A673 (cell line): ENCODE measurements around the gene SMARCA4. TPM values are rescaled to one million over a fixed set of nuclear protein-coding genes. Genes with fewer than 3 reads are reported as not detected.

Experiments
- BruUV-seq: library from RNA; stranded (reverse); fragments of 400-500 nt; replicated peaks from 2 replicates; lab custom pipeline; 2021; lab: Mats Ljungman, UMichigan
- CTCF ChIA-PET: fragments of 300-600 bp; sonication (Branson Sonifier 250); formaldehyde crosslinking; loops from one replicate; lab custom pipeline; 2022; ENCODE audit warnings: antibody characterized with exemption; lab: Charles Lee
- POLR2A ChIA-PET: fragments of 300-600 bp; sonication (Branson Sonifier 250); formaldehyde crosslinking; loops from one replicate; lab custom pipeline; 2022; ENCODE audit warnings: antibody characterized with exemption; ENCODE audit not compliant: low non-redundant PET; lab: Charles Lee
- DNase-seq: peaks from one replicate; pipeline ENCODE4 v3.0.0-alpha.2; 2015; ENCODE audit warnings: low spot score
- H3K27ac ChIP-seq: fragments of 200-600 bp; sonication (generic); 2 replicates; pipeline ENCODE4 v1.5.1; 2016; ENCODE audit warnings: mixed run types, low read depth, mild to moderate bottlenecking, mixed read lengths, antibody characterized with exemption, low read length; ENCODE audit not compliant: poor library complexity, severe bottlenecking
- H3K27me3 ChIP-seq: fragments of 200-600 bp; sonication (generic); replicated peaks from 2 replicates; pipeline ENCODE4 v1.6.1; 2017; ENCODE audit warnings: mixed run types, low read depth, mild to moderate bottlenecking, mixed read lengths, antibody characterized with exemption, low read length; ENCODE audit not compliant: insufficient read depth, poor library complexity
- H3K36me3 ChIP-seq: fragments of 200-600 bp; sonication (generic); 2 replicates; pipeline ENCODE4 v1.6.1; 2016; ENCODE audit warnings: mixed run types, mild to moderate bottlenecking, mixed read lengths, antibody characterized with exemption, low read length; ENCODE audit not compliant: insufficient read depth, poor library complexity, severe bottlenecking
- H3K4me1 ChIP-seq: fragments of 200-600 bp; sonication (generic); 2 replicates; pipeline ENCODE4 v1.6.1; 2017; ENCODE audit warnings: mixed run types, mild to moderate bottlenecking, mixed read lengths, antibody characterized with exemption, low read length; ENCODE audit not compliant: insufficient read depth, poor library complexity, severe bottlenecking
- H3K4me3 ChIP-seq: fragments of 200-600 bp; sonication (generic); 2 replicates; pipeline ENCODE4 v1.5.1; 2016; ENCODE audit warnings: low read depth, mixed run types, mild to moderate bottlenecking, mixed read lengths, low read length; ENCODE audit not compliant: poor library complexity, severe bottlenecking
- H3K9me3 ChIP-seq: fragments of 200-600 bp; sonication (generic); 2 replicates; pipeline ENCODE4 v1.6.1; 2016; ENCODE audit warnings: mixed run types, low read depth, mild to moderate bottlenecking, mixed read lengths, antibody characterized with exemption, low read length; ENCODE audit not compliant: poor library complexity, severe bottlenecking
- EZH2 ChIP-seq: fragments of 200-600 bp; sonication (generic); IDR thresholded peaks from 2 replicates; pipeline ENCODE4 v1.6.1; 2017; ENCODE audit warnings: borderline replicate concordance, low read depth, mild to moderate bottlenecking, mixed read lengths, antibody characterized with exemption, low read length; ENCODE audit not compliant: poor library complexity, severe bottlenecking
- intact Hi-C: fragments of 100-400 bp; cut with micrococcal nuclease; formaldehyde crosslinking; loops from one replicate; pipeline ENCODE4 v1.10.0; 2022; ENCODE audit not compliant: unreplicated experiment
- total RNA-seq: library from RNA; stranded (reverse); gene quantifications from 2 replicates; pipeline ENCODE4 v1.2.3, GENCODE V29; 2021
- TF ChIP-seq, protein P1 (sequence below): fragments of 300-800, 200-600 bp; sonication (generic); conservative IDR thresholded peaks from 2 replicates; pipeline ENCODE4 v1.5.1; 2017; ENCODE audit warnings: low read depth, mild to moderate bottlenecking, antibody characterized with exemption, low read length, moderate library complexity, mixed read lengths

Gene SMARCA4
- total RNA-seq, 1 experiment from 2014 or later = 307 TPM

DNA sequence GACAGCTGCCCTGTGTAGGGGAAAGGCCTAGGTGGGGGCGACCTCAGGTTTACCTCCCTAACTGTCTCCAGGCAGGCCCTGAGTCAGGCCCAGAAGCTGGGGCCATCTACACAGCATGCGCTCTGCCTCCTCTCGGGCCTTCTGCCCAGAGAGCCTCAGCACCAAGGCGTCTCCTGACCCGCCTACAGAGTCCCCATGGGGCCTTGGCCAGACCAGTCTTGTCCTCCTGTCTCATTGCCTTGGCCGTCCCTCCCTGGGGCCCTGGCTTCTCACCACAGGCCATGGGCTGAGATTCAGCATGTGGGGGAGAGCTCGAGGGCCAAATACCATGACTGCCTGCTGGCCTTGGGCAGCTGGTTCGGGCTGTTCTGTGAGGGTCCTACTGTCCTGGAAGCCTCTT lies 59.0 kb downstream of the SMARCA4 start:
- CTCF ChIA-PET = no interaction called here
- H3K4me3 ChIP-seq = no peak overlapping the region
- TF ChIP-seq, protein P1, sequence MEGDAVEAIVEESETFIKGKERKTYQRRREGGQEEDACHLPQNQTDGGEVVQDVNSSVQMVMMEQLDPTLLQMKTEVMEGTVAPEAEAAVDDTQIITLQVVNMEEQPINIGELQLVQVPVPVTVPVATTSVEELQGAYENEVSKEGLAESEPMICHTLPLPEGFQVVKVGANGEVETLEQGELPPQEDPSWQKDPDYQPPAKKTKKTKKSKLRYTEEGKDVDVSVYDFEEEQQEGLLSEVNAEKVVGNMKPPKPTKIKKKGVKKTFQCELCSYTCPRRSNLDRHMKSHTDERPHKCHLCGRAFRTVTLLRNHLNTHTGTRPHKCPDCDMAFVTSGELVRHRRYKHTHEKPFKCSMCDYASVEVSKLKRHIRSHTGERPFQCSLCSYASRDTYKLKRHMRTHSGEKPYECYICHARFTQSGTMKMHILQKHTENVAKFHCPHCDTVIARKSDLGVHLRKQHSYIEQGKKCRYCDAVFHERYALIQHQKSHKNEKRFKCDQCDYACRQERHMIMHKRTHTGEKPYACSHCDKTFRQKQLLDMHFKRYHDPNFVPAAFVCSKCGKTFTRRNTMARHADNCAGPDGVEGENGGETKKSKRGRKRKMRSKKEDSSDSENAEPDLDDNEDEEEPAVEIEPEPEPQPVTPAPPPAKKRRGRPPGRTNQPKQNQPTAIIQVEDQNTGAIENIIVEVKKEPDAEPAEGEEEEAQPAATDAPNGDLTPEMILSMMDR = no peak
- TF ChIP-seq EZH2 = no peak
- H3K9me3 ChIP-seq = no peaks in the 10 kb centered on the region
- intact Hi-C loops = no loop called here
- no peaks in the 10 kb centered on the region for H3K4me1 ChIP-seq
- no peak overlapping the region for H3K27ac ChIP-seq
- no TSS peak for BruUV-seq
- H3K27me3 ChIP-seq = no peaks in the 10 kb centered on the region
- no peak for DNase-seq
- peaks cover 94% of the 10 kb centered on the region for H3K36me3 ChIP-seq
- POLR2A ChIA-PET = no interaction called here

- no peak overlapping the region for H3K27ac ChIP-seq
- no TSS peak for BruUV-seq
- POLR2A ChIA-PET = no interaction called here
These were observed 59.6 kb downstream of the SMARCA4 start for GRCh38 chr19:11020423-11020822.

DNA sequence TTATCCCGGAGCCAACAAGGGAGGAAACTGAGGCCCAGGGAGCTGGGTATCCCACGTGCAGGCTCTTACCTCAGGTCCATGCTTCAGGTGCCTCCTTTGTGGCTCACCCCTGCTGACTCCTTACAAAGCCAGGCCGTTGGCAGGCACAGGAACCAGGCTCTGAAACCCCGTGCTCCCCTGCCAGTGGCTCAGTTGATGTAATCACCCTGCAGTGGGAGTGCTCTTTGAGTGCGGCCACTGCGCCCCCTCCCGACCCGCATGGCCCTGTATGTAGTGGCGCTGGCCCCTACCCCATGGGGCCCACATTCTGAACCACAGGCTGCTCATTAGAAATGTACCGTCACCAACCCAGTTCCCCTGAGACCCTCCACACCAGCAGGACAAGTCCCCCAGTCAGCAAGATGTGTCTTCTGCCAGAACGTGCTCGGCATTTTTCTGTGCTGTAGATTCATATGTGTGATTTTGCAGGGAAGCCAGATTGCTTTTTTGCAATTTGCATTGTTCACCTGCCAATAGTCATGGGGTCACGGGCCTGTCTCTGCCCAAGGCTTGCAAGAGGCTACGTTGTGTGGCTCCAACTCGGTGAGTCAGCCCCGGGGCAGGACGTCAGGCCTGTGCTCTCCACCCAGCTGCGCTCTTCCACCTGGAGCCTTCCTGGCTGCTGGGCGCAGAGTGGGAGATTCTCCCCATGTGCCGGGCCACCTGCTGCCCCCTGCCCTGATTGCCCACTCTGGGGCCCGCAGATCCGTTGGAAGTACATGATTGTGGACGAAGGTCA lies 60.3 kb downstream of the SMARCA4 start:
- intact Hi-C loops = no loop called here
- ChIA-PET POLR2A (no interaction called here), CTCF (no interaction called here)
- H3K9me3 ChIP-seq = no peaks in the 10 kb centered on the region
- H3K4me1 ChIP-seq = no peaks in the 10 kb centered on the region
- H3K27ac ChIP-seq = no peak overlapping the region
- BruUV-seq = no TSS peak
- no peaks in the 10 kb centered on the region for H3K27me3 ChIP-seq
- TF ChIP-seq EZH2 = no peak
- TF ChIP-seq, protein P1 = no peak
- peaks cover 96% of the 10 kb centered on the region for H3K36me3 ChIP-seq
- no peak overlapping the region for H3K4me3 ChIP-seq
- no peak for DNase-seq

More at GRCh38 chr19:11020423-11020822, 59.6 kb downstream of the SMARCA4 start:
- no peak overlapping the region for H3K4me3 ChIP-seq
- peaks cover 94% of the 10 kb centered on the region for H3K36me3 ChIP-seq
- TF ChIP-seq, protein P1 = no peak
- no peak for TF ChIP-seq EZH2
- intact Hi-C loops = no loop called here
- no peak for DNase-seq
- H3K9me3 ChIP-seq = no peaks in the 10 kb centered on the region
- no peaks in the 10 kb centered on the region for H3K27me3 ChIP-seq
- CTCF ChIA-PET = no interaction called here
- H3K4me1 ChIP-seq = no peaks in the 10 kb centered on the region
